Bronchial epithelial cell (primary cell): Measurements from ENCODE around the gene SLC6A18. TPM values are rescaled to one million over a fixed set of nuclear protein-coding genes. Genes with fewer than 3 reads are reported as not detected.

Experiments used
- DNase-seq: peaks from one replicate; pipeline ENCODE4 v3.0.0-alpha.2; 2010; ENCODE audit warnings: low read depth
- FAIRE-seq: peaks from 2 replicates; lab custom pipeline; 2011; peaks lifted over from hg19 to GRCh38; lab: Jason Lieb, UNC
- H3K27me3 ChIP-seq: 2 replicates; pipeline ENCODE4 v1.5.1; 2011; ENCODE audit warnings: low read length; ENCODE audit not compliant: control insufficient read depth, insufficient read depth
- H3K36me3 ChIP-seq: 2 replicates; pipeline ENCODE4 v1.5.1; 2011; ENCODE audit warnings: low read length; ENCODE audit not compliant: control insufficient read depth, insufficient read depth
- H3K4me3 ChIP-seq: 2 replicates; pipeline ENCODE4 v1.5.1; 2011; ENCODE audit warnings: mild to moderate bottlenecking, low read depth, low read length, control low read depth
- CTCF ChIP-seq: IDR thresholded peaks from 2 replicates; pipeline ENCODE4 v1.5.1; 2011; ENCODE audit warnings: mild to moderate bottlenecking, moderate library complexity, low read length, control low read depth, inconsistent platforms; ENCODE audit not compliant: insufficient read depth, severe bottlenecking
- total RNA-seq: library from RNA; depleted of rRNA; stranded (reverse); fragments of >200 nt; gene quantifications from 2 replicates; pipeline ENCODE4 v1.2.1, GENCODE V29; 2014

SLC6A18 gene
- not detected in 2 replicates for total RNA-seq

- DNase-seq (no peak), FAIRE-seq (no peak)
- Histone ChIP-seq H3K27me3 (peaks cover 1% of the 10 kb centered on the region), H3K36me3 (no peaks in the 10 kb centered on the region), H3K4me3 (no peak within 1 kb of the TSS)
- no peak for TF ChIP-seq CTCF
Observed at GRCh38 chr5:1225081-1225480, at the start of gene SLC6A18. Gene SLC6A18 (plus strand): TSS chr5:1225381. CDS start chr5:1225478, 97 bp downstream.

GRCh38 chr5:1175801-1176472 lies 49.2 kb upstream of the SLC6A18 start:
- no peaks in the 10 kb centered on the region for H3K27me3 ChIP-seq
- FAIRE-seq (no peak), DNase-seq (no peak)
- no peak overlapping the region for H3K4me3 ChIP-seq
- H3K36me3 ChIP-seq, result no peaks in the 10 kb centered on the region
- no peak for TF ChIP-seq CTCF

GRCh38 chr5:1176473-1177391 lies 48.4 kb upstream of the SLC6A18 start:
- TF ChIP-seq CTCF, result no peak
- Histone ChIP-seq H3K36me3 (no peaks in the 10 kb centered on the region), H3K4me3 (no peak overlapping the region), H3K27me3 (no peaks in the 10 kb centered on the region)
- DNase-seq (no peak), FAIRE-seq (no peak)

- no peak overlapping the region for H3K4me3 ChIP-seq
- DNase-seq (no peak), FAIRE-seq (no peak)
- peaks cover 2% of the 10 kb centered on the region for H3K27me3 ChIP-seq
- TF ChIP-seq CTCF, result no peak
- H3K36me3 ChIP-seq, result no peaks in the 10 kb centered on the region
Observed at GRCh38 chr5:1177826-1178528, 47.2 kb upstream of the SLC6A18 start.

GRCh38 chr5:1178529-1179382 lies 46.4 kb upstream of the SLC6A18 start:
- H3K4me3 ChIP-seq, result no peak overlapping the region
- FAIRE-seq (no peak), DNase-seq (no peak)
- no peaks in the 10 kb centered on the region for H3K36me3 ChIP-seq
- no peak for TF ChIP-seq CTCF
- H3K27me3 ChIP-seq, result peaks cover 2% of the 10 kb centered on the region
